Transverse colon (tissue), 4 donors: ENCODE measurements around the gene KRTAP3-2. TPM values are rescaled to one million over a fixed set of nuclear protein-coding genes. Genes with fewer than 3 reads are reported as not detected.
"Not testable (repeated sequence)": the region's sequence is repeated elsewhere in the genome, so short reads cannot be mapped to it uniquely, and the experiment has no call there.

Source experiments
- DNase-seq: peaks from one replicate; pipeline ENCODE4 v3.0.0-alpha.2; 2019
- H3K27ac ChIP-seq, 4 donors: fragments of 200-600 bp; sonication (generic); 2 replicates each; pipeline ENCODE4 v1.5.1; 2016 to 2018; ENCODE audit warnings: inconsistent platforms in 4 of 4
- H3K27me3 ChIP-seq: fragments of 200-600 bp; sonication (generic); 2 replicates; pipeline ENCODE4 v1.5.1; 2017; ENCODE audit warnings: inconsistent platforms
- H3K36me3 ChIP-seq, 4 donors: fragments of 200-600 bp; sonication (generic); 2 replicates each; pipeline ENCODE4 v1.5.1; 2017 to 2019; ENCODE audit warnings: inconsistent platforms in 4 of 4
- H3K4me1 ChIP-seq, 4 donors: fragments of 200-600 bp; sonication (generic); 2 replicates each; pipeline ENCODE4 v1.5.1; 2017 to 2020; ENCODE audit warnings: inconsistent platforms in 4 of 4
- H3K4me3 ChIP-seq, 4 donors: fragments of 200-600 bp; sonication (generic); 1 replicate in 1 of 4; 2 replicates in 3 of 4; pipeline versions ENCODE4 v1.5.1 to v1.6.1; 2017 to 2019; ENCODE audit warnings: inconsistent platforms in 4 of 4
- H3K9me3 ChIP-seq, 2 donors: fragments of 200-600 bp; sonication (generic); 2 replicates each; pipeline ENCODE4 v1.5.1; 2017 to 2019; ENCODE audit warnings: inconsistent platforms in 2 of 2
- EP300 ChIP-seq: sonication (generic); formaldehyde crosslinking; IDR thresholded peaks from one replicate; pipeline ENCODE4 v1.6.1; 2017; ENCODE audit warnings: antibody characterized with exemption, low read depth
- POLR2A ChIP-seq: fragments of 450-650 bp; IDR thresholded peaks from one replicate; pipeline ENCODE4 v1.6.1; 2016; ENCODE audit warnings: antibody characterized with exemption, mild to moderate bottlenecking, moderate library complexity
- POLR2AphosphoS5 ChIP-seq, 3 donors: sonication (generic); formaldehyde crosslinking; IDR thresholded peaks; one replicate each; pipeline ENCODE4 v1.6.1; 2016; ENCODE audit warnings: antibody characterized with exemption in 3 of 3
- WGBS, 2 donors: methylation state at CpG; one replicate each; pipeline ENCODE4 v1.1.5; 2018; ENCODE audit warnings: low coverage in 1 of 2; 5-methylcytosine and 5-hydroxymethylcytosine counted together
- in situ Hi-C, 4 donors: fragments of 200-750 bp; cut with MboI; loops; one replicate each; pipeline versions ENCODE4 v1.15.0 to v1.15.1; 2017; ENCODE audit warnings: low sequenced_read_pairs in 3 of 4, low pct_ligation_motif_present in 1 of 4, low pct_unique_long_range_greater_than_20kb in 1 of 4
- intact Hi-C: fragments of 100-400 bp; cut with DNase I; formaldehyde crosslinking; loops from one replicate; pipeline ENCODE4 v1.15.1; 2023; ENCODE audit warnings: low total_unique reads
- total RNA-seq, 4 donors: library from RNA; depleted of rRNA; stranded (reverse); fragments of >200 nt; gene quantifications; one replicate each; pipeline ENCODE4 v1.1.0, GENCODE V29; 2016
- TF ChIP-seq, protein P1 (sequence below), 5 experiments: fragments of 200-600 bp in 3 of 5; fragments of 450-650 bp in 2 of 5; sonication (generic) in 3 of 5; IDR thresholded peaks; 1 replicate in 2 of 5; 2 replicates in 3 of 5; pipeline ENCODE4 v1.5.1; 2016 to 2017; ENCODE audit warnings: antibody characterized with exemption in 5 of 5, inconsistent platforms in 3 of 5, mild to moderate bottlenecking in 2 of 5, moderate library complexity in 1 of 5

Gene KRTAP3-2
- total RNA-seq, 4 donors from 2014 or later, result not detected

DNA sequence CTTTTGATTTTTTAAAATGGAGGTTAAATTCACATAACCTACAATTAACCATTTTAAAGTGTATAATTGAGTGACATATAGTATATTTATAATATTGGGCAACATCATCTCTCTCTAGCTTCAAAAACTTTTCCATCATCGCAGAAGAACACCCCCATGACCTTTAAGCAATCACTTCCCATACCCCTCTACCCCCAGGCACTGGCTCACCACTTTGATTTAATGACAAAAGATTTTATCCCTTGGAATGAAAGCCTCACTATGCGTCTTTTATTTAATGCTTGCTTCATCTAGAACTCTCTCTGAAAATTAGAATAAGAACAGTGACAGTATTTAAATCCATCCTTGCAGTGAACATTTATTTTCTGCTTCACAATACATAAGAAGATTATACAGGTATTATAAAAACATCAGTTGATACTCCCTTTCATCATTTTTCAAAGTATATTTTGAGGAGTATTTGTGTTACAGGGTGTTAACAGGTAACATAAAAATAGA is 38.2 kb upstream of the KRTAP3-2 start:
- Histone ChIP-seq H3K27me3 (peaks cover 6% of the 10 kb centered on the region), H3K36me3 (no peaks in the 10 kb centered on the region), H3K4me1 (no peaks in the 10 kb centered on the region), H3K9me3 (no peaks in the 10 kb centered on the region), H3K27ac (no peak overlapping the region), H3K4me3 (no peak overlapping the region)
- in situ Hi-C loops, result no loop called here
- no peak for DNase-seq
- TF ChIP-seq, protein P1, sequence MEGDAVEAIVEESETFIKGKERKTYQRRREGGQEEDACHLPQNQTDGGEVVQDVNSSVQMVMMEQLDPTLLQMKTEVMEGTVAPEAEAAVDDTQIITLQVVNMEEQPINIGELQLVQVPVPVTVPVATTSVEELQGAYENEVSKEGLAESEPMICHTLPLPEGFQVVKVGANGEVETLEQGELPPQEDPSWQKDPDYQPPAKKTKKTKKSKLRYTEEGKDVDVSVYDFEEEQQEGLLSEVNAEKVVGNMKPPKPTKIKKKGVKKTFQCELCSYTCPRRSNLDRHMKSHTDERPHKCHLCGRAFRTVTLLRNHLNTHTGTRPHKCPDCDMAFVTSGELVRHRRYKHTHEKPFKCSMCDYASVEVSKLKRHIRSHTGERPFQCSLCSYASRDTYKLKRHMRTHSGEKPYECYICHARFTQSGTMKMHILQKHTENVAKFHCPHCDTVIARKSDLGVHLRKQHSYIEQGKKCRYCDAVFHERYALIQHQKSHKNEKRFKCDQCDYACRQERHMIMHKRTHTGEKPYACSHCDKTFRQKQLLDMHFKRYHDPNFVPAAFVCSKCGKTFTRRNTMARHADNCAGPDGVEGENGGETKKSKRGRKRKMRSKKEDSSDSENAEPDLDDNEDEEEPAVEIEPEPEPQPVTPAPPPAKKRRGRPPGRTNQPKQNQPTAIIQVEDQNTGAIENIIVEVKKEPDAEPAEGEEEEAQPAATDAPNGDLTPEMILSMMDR (IDR thresholded peaks at IDR 0.05), result no peak
- TF ChIP-seq POLR2A (no peak), POLR2AphosphoS5 (IDR thresholded peaks at IDR 0.05) (no peak), EP300 (no peak)
- 83% methylated on average over 2 of the region's 2 CpGs for WGBS, 2 donors
- intact Hi-C loops, result no loop called here

DNA sequence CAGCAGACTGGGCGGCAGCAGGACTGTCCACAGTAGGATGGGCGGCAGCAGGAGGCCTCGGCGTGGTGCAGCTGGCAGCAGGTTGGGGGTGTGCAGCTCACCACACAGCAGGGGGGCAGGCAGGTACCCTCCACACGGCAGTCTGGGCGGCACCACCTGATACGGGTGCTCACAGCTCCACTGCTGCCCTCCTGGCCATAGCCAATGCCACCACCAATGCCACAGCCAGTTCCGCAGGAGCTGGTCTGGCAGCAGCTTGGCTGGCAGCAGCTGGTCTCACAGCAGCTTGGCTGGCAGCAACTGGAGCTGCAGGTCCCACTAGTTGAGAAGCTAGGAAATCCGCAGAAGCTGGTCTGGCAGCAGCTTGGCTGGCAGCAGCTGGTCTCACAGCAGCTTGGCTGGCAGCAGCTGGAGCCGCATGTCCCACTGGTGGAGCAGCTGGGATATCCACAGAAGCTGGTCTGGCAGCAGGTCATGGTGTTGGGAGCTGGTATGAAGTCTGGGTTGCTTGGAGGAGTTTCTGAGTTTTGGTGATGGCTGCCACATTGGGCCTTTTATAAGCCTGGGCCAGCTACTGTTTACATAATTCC is 34.7 kb upstream of the KRTAP3-2 start, which contains the start of gene KRTAP1-3:
TSS of gene KRTAP1-3 (minus strand) at position 529 of the 590 bp plus-strand sequence. CDS start at position 476, 53 bp downstream.
- intact Hi-C loops, H3K4me3 ChIP-seq, H3K9me3 ChIP-seq, H3K4me1 ChIP-seq, H3K27ac ChIP-seq, H3K36me3 ChIP-seq, DNase-seq, in situ Hi-C loops, H3K27me3 ChIP-seq: not testable (repeated sequence)
- WGBS, 2 donors, result 94% methylated on average over 8 of the region's 10 CpGs; no CpG with 5 or more reads in 1 of the 2 donors

DNA sequence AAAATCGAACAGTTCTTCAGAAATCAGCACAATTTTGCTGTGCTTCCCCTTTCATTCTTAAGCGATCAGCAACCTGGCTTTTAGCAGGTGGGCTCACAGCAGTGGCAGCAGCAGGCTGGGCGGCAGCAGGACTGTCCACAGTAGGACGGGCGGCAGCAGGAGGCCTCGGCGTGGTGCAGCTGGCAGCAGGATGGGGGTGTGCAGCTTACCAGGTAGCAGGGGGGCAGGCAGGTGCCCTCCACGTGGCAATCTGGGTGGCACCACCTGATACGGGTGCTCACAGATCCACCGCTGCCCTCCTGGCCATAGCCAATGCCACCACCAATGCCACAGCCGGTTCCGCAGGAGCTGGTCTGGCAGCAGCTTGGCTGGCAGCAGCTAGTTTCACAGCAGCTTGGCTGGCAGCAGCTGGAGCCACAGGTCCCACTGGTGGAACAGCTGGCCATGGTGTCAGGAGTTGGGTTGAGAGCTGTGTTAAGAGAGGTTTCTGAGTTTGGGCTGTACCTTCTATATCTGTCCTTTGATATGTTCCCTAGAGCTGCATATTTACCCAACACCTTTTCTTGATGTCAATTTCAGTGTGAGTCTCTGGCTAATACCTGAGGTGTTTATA is 30.0 kb upstream of the KRTAP3-2 start, which contains the start of gene KRTAP1-4:
TSS of gene KRTAP1-4 (minus strand) at position 563 of the 613 bp plus-strand sequence. CDS start at position 446, 117 bp downstream.
- no peak within 1 kb of the TSS for H3K4me3 ChIP-seq
- in situ Hi-C loops, result no loop called here
- H3K36me3 ChIP-seq, result no peaks in the 10 kb centered on the region
- H3K27me3 ChIP-seq, result peaks cover 3% of the 10 kb centered on the region
- H3K4me1 ChIP-seq, result no peaks in the 10 kb centered on the region
- no peak for DNase-seq
- TF ChIP-seq POLR2AphosphoS5 (IDR thresholded peaks at IDR 0.05) (no peak), EP300 (no peak), POLR2A (no peak)
- TF ChIP-seq, protein P1 (IDR thresholded peaks at IDR 0.05), result no peak
- intact Hi-C loops, result no loop called here
- 77 to 100% methylated on average over 1 to 7 of the region's 12 CpGs for WGBS, 2 donors
- H3K9me3 ChIP-seq, result no peaks in the 10 kb centered on the region
- H3K27ac ChIP-seq, result no peak within 1 kb of the TSS

DNA sequence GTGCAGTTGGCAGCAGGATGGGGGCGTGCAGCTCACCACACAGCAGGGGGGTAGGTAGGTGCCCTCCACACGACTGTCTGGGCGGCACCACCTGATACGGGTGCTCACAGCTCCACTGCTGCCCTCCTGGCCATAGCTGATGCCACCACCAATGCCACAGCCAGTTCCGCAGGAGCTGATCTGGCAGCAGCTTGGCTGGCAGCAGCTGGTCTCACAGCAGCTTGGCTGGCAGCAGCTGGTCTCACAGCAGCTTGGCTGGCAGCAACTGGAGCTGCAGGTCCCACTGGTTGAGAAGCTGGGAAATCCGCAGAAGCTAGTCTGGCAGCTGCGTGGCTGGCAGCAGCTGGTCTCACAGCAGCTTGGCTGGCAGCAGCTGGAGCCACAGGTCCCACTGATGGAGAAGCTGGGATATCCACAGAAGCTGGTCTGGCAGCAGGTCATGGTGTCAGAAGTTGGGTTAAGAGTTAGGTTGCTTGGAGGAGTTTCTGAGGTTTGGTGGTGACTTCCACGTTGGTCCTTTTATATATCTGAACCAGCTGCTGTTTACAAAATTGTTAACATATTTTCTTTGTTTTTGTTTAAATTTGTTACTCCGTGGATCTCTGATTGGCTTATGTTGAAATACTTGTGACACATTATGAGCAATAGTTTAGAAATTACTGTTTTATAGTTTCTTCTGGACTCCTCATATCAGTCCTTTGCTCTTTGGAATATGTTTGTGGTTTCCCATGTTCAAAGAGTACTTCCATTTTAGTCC is 27.2 kb upstream of the KRTAP3-2 start, which contains the start of gene KRTAP1-5:
TSS of gene KRTAP1-5 (minus strand) at position 494 of the 757 bp plus-strand sequence. CDS start at position 441, 53 bp downstream.
- H3K27ac ChIP-seq, result no peak within 1 kb of the TSS
- DNase-seq, result no peak
- H3K9me3 ChIP-seq, result no peaks in the 10 kb centered on the region
- 46 to 76% methylated on average over 2 to 8 of the region's 9 CpGs for WGBS, 2 donors
- TF ChIP-seq POLR2A, result no peak
- TF ChIP-seq, protein P1 (IDR thresholded peaks at IDR 0.05), result no peak
- TF ChIP-seq EP300, result no peak
- no peak for TF ChIP-seq POLR2AphosphoS5 (IDR thresholded peaks at IDR 0.05)
- H3K4me1 ChIP-seq, result no peaks in the 10 kb centered on the region
- intact Hi-C loops, result no loop called here
- H3K4me3 ChIP-seq, result no peak within 1 kb of the TSS
- in situ Hi-C loops, result no loop called here
- H3K27me3 ChIP-seq, result peaks cover 3% of the 10 kb centered on the region
- no peaks in the 10 kb centered on the region for H3K36me3 ChIP-seq
